Glutamatergic neuron (in vitro differentiated cells): Measurements from ENCODE around the gene GPR3. TPM values are rescaled to one million over a fixed set of nuclear protein-coding genes. Genes with fewer than 3 reads are reported as not detected.

ENCODE experiments used
- DNase-seq: peaks from one replicate; pipeline ENCODE4 v3.0.0; 2022
- H3K27ac Mint-ChIP-seq: one replicate; pipeline ENCODE4 v1.8.0; 2020; ENCODE audit warnings: mild to moderate bottlenecking, mixed read lengths, inconsistent platforms; ENCODE audit not compliant: unreplicated experiment
- H3K27me3 Mint-ChIP-seq: one replicate; pipeline ENCODE4 v1.8.0; 2020; ENCODE audit warnings: mild to moderate bottlenecking, moderate library complexity, mixed read lengths, inconsistent platforms; ENCODE audit not compliant: unreplicated experiment
- H3K36me3 Mint-ChIP-seq: one replicate; pipeline ENCODE4 v1.8.0; 2020; ENCODE audit warnings: mild to moderate bottlenecking, mixed read lengths, inconsistent platforms; ENCODE audit not compliant: unreplicated experiment
- H3K4me1 Mint-ChIP-seq: one replicate; pipeline ENCODE4 v1.8.0; 2020; ENCODE audit warnings: mild to moderate bottlenecking, low read depth, mixed read lengths, inconsistent platforms; ENCODE audit not compliant: unreplicated experiment
- H3K4me3 Mint-ChIP-seq: one replicate; pipeline ENCODE4 v1.8.0; 2020; ENCODE audit warnings: mild to moderate bottlenecking, mixed read lengths, inconsistent platforms; ENCODE audit not compliant: unreplicated experiment
- H3K9me3 Mint-ChIP-seq: one replicate; pipeline ENCODE4 v1.8.0; 2020; ENCODE audit warnings: mild to moderate bottlenecking, moderate library complexity, mixed read lengths, inconsistent platforms; ENCODE audit not compliant: unreplicated experiment
- CTCF ChIP-seq: fragments of 200-600 bp; sonication (generic); IDR thresholded peaks from one replicate; pipeline ENCODE4 v1.5.0; 2021; ENCODE audit not compliant: partially characterized antibody, unreplicated experiment
- total RNA-seq: library from RNA; stranded (reverse); fragmentation: NEBNext Ultra II Directional; extraction: Animal tissue kit (Norgen Biotek cat#: 25700); gene quantifications from one replicate; pipeline ENCODE4 v1.2.1, GENCODE V29; 2021; ENCODE audit not compliant: unreplicated experiment

Gene GPR3
- total RNA-seq, 1 donor from 2014 or later, result 1.5 TPM

DNA sequence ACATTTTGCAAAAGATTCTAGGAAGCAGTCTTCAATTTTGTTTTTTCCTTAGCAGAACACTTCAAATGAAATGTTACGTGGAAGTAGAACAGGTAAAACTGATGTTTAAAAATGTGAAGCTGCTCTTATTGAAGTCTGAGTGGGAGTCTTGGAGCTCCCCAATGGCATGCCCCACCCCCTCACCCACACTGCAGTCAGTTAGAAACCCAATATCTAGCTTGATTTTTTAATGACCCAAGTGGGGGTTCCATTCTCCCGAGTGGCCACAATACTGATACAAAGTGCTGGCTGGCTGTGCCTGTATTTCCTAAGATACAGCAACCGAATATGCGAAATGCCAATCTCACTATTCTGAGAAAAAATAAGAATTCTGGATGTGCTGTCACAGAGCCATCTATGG is 31.3 kb downstream of the GPR3 start:
- no peaks in the 10 kb centered on the region for H3K9me3 Mint-ChIP-seq
- no peak for TF ChIP-seq CTCF
- H3K27me3 Mint-ChIP-seq, result peaks cover 3% of the 10 kb centered on the region
- H3K4me3 Mint-ChIP-seq, result no peak overlapping the region
- no peak for DNase-seq
- H3K27ac Mint-ChIP-seq, result no peak overlapping the region
- no peaks in the 10 kb centered on the region for H3K36me3 Mint-ChIP-seq
- peaks cover 30% of the 10 kb centered on the region for H3K4me1 Mint-ChIP-seq

GRCh38 chr1:27427329-27427728 is 34.9 kb downstream of the GPR3 start:
- Mint-ChIP-seq H3K27me3 (no peaks in the 10 kb centered on the region), H3K27ac (peak overlapping the region; percentile 4), H3K4me1 (peaks cover 34% of the 10 kb centered on the region), H3K9me3 (no peaks in the 10 kb centered on the region), H3K4me3 (peak overlapping the region; percentile 44), H3K36me3 (no peaks in the 10 kb centered on the region)
- TF ChIP-seq CTCF, result no peak
- no peak for DNase-seq

DNA sequence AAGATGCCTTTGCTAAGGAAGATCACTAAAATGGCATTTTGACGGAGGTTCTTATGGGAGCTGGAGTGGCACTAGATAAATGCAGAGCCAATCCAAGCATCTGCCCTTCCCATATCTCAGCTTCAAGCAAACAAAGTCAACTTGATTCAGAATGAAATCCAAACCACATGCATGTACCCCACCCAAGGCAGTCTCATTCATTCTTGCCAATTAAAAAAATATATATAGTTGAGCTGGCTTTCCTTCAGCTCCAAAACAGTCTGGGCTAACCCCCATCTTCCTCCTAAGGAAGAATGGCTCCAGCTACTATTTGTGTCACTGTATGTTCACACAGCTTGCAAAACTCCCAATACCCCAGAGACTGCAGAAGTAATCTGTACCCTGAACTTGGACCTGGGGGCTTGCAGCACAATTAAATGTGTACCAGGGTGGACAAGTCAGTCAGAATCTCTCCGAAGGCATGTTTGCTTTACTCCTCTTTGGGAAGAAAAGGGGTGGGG is 35.4 kb downstream of the GPR3 start:
- no peaks in the 10 kb centered on the region for H3K9me3 Mint-ChIP-seq
- DNase-seq, result no peak
- H3K27me3 Mint-ChIP-seq, result no peaks in the 10 kb centered on the region
- peaks cover 34% of the 10 kb centered on the region for H3K4me1 Mint-ChIP-seq
- H3K4me3 Mint-ChIP-seq, result peak overlapping the region; percentile 78
- no peak for TF ChIP-seq CTCF
- H3K36me3 Mint-ChIP-seq, result no peaks in the 10 kb centered on the region
- H3K27ac Mint-ChIP-seq, result peak overlapping the region; percentile 84

GRCh38 chr1:27428316-27429028 is 36.0 kb downstream of the GPR3 start:
- peak overlapping the region; percentile 78 for H3K4me3 Mint-ChIP-seq
- no peaks in the 10 kb centered on the region for H3K27me3 Mint-ChIP-seq
- H3K4me1 Mint-ChIP-seq, result peaks cover 33% of the 10 kb centered on the region
- peak; percentile 48 for DNase-seq
- TF ChIP-seq CTCF, result no peak
- H3K27ac Mint-ChIP-seq, result peak overlapping the region; percentile 84
- no peaks in the 10 kb centered on the region for H3K9me3 Mint-ChIP-seq
- H3K36me3 Mint-ChIP-seq, result no peaks in the 10 kb centered on the region

- Mint-ChIP-seq H3K36me3 (no peaks in the 10 kb centered on the region), H3K4me1 (peaks cover 29% of the 10 kb centered on the region), H3K9me3 (no peaks in the 10 kb centered on the region), H3K27ac (peak overlapping the region; percentile 84), H3K27me3 (no peaks in the 10 kb centered on the region), H3K4me3 (peak overlapping the region; percentile 31)
- DNase-seq, result no peak
- TF ChIP-seq CTCF, result no peak
Measured at GRCh38 chr1:27429029-27429425, 36.6 kb downstream of the GPR3 start.
